GM23338 (cell line): ENCODE measurements around the gene OR2V2. TPM values are rescaled to one million over a fixed set of nuclear protein-coding genes. Genes with fewer than 3 reads are reported as not detected.

Source experiments
- ATAC-seq: fragments of 200-7000 bp; cut with Tn5 transposase; 3 replicates; pipeline ENCODE4 v1.9.1; 2020
- DNase-seq: peaks from one replicate; pipeline ENCODE4 v3.0.0-alpha.2; 2015; ENCODE audit warnings: low spot score
- H2AFZ ChIP-seq: fragments of 200-600 bp; sonication (generic); 2 replicates; pipeline ENCODE4 v1.8.0; 2016; ENCODE audit warnings: antibody characterized with exemption, mild to moderate bottlenecking, moderate library complexity
- H3F3A ChIP-seq: fragments of 200-600 bp; sonication (generic); replicated peaks from 2 replicates; pipeline ENCODE4 v1.8.0; 2017; ENCODE audit warnings: antibody characterized with exemption, mixed run types, low read depth
- H3K27ac ChIP-seq: fragments of 200-600 bp; sonication (generic); 2 replicates; pipeline ENCODE4 v1.6.1; 2016; ENCODE audit warnings: low read depth
- H3K27me3 ChIP-seq: fragments of 200-600 bp; sonication (generic); 2 replicates; pipeline ENCODE4 v1.8.0; 2016; ENCODE audit warnings: mild to moderate bottlenecking, mixed run types, moderate library complexity; ENCODE audit not compliant: insufficient read depth
- H3K36me3 ChIP-seq: fragments of 200-600 bp; sonication (generic); 2 replicates; pipeline ENCODE4 v1.8.0; 2016; ENCODE audit warnings: mild to moderate bottlenecking; ENCODE audit not compliant: insufficient read depth
- H3K4me1 ChIP-seq: fragments of 200-600 bp; sonication (generic); 2 replicates; pipeline ENCODE4 v1.8.0; 2016; ENCODE audit warnings: mild to moderate bottlenecking, moderate library complexity; ENCODE audit not compliant: insufficient read depth
- H3K4me2 ChIP-seq: fragments of 200-600 bp; sonication (generic); 2 replicates; pipeline ENCODE4 v1.7.1; 2017; ENCODE audit warnings: mixed run types
- H3K4me3 ChIP-seq: fragments of 200-600 bp; sonication (generic); 2 replicates; pipeline ENCODE4 v1.6.1; 2016; ENCODE audit warnings: mixed run types
- H3K79me2 ChIP-seq: fragments of 200-600 bp; sonication (generic); replicated peaks from 2 replicates; pipeline ENCODE4 v1.8.0; 2017; ENCODE audit warnings: mild to moderate bottlenecking; ENCODE audit not compliant: insufficient read depth
- H3K9me2 ChIP-seq: fragments of 200-600 bp; sonication (generic); 2 replicates; pipeline ENCODE4 v1.8.0; 2017; ENCODE audit not compliant: insufficient read depth
- H4K20me1 ChIP-seq: fragments of 200-600 bp; sonication (generic); replicated peaks from 2 replicates; pipeline ENCODE4 v1.8.0; 2017; ENCODE audit warnings: mild to moderate bottlenecking; ENCODE audit not compliant: insufficient read depth
- H3K27ac Mint-ChIP-seq: 2 replicates; pipeline ENCODE4 v1.8.0; 2020; ENCODE audit warnings: inconsistent platforms, mild to moderate bottlenecking, moderate library complexity, mixed read lengths
- H3K27me3 Mint-ChIP-seq: 3 replicates; pipeline ENCODE4 v1.8.0; 2022; ENCODE audit warnings: low read depth, mild to moderate bottlenecking, moderate library complexity, mixed read lengths, inconsistent platforms; ENCODE audit not compliant: insufficient read depth, poor library complexity
- H3K36me3 Mint-ChIP-seq: 3 replicates; pipeline ENCODE4 v1.8.0; 2021; ENCODE audit warnings: low read depth, mild to moderate bottlenecking, inconsistent platforms, moderate library complexity, mixed read lengths
- H3K4me1 Mint-ChIP-seq: 3 replicates; pipeline ENCODE4 v1.8.0; 2020; ENCODE audit warnings: mild to moderate bottlenecking, inconsistent platforms, mixed read lengths
- H3K4me3 Mint-ChIP-seq: 3 replicates; pipeline ENCODE4 v1.8.0; 2021; ENCODE audit warnings: moderate library complexity, mild to moderate bottlenecking, inconsistent platforms, mixed read lengths
- H3K9me3 Mint-ChIP-seq: 3 replicates; pipeline ENCODE4 v1.8.0; 2020; ENCODE audit warnings: moderate library complexity, mild to moderate bottlenecking, inconsistent platforms, mixed read lengths
- CTCF ChIP-seq, 2 experiments: fragments of 200-600 bp in 1 of 2; sonication (generic) in 1 of 2; conservative IDR thresholded peaks; 2 replicates each; pipeline versions ENCODE4 v1.5.1 to v1.6.1; 2016 to 2017; ENCODE audit warnings: antibody characterized with exemption in 2 of 2, low read depth in 2 of 2, mild to moderate bottlenecking in 2 of 2, moderate library complexity in 1 of 2
- EZH2 ChIP-seq: fragments of 200-600 bp; sonication (generic); IDR thresholded peaks from one replicate; pipeline ENCODE4 v1.8.0; 2017; ENCODE audit warnings: antibody characterized with exemption, mild to moderate bottlenecking, low read depth; ENCODE audit not compliant: unreplicated experiment
- EZH2phosphoT487 ChIP-seq: fragments of 200-600 bp; sonication (generic); IDR thresholded peaks from one replicate; pipeline ENCODE4 v1.8.1; 2018; ENCODE audit warnings: antibody characterized with exemption; ENCODE audit not compliant: unreplicated experiment
- JUNB ChIP-seq: IDR thresholded peaks from one replicate; pipeline ENCODE4 v1.6.1; 2016; ENCODE audit warnings: antibody characterized with exemption; ENCODE audit not compliant: unreplicated experiment
- NANOG ChIP-seq: IDR thresholded peaks from 2 replicates; pipeline ENCODE4 v1.6.1; 2016; ENCODE audit warnings: antibody characterized with exemption, borderline replicate concordance
- POLR2AphosphoS5 ChIP-seq: IDR thresholded peaks from 2 replicates; pipeline ENCODE4 v1.6.1; 2016; ENCODE audit warnings: antibody characterized with exemption, low read depth
- STAT1 ChIP-seq: IDR thresholded peaks from one replicate; pipeline ENCODE4 v1.6.1; 2016; ENCODE audit warnings: antibody characterized with exemption; ENCODE audit not compliant: unreplicated experiment
- ZNF331 ChIP-seq: fragments of 250-450 bp; sonication (Bioruptor Pico); IDR thresholded peaks from 2 replicates; pipeline ENCODE4 v1.5.0; 2020; ENCODE audit warnings: low read depth, mild to moderate bottlenecking, moderate library complexity
- polyA plus RNA-seq: library from polyadenylated mRNA; unstranded; fragments of >200 nt; fragmentation: Nextera tagmentation; extraction: Ambion mirVana; gene quantifications from 2 replicates; pipeline ENCODE4 v1.2.1, GENCODE V29; 2016
- total RNA-seq: library from RNA; depleted of rRNA; stranded (reverse); fragments of >200 nt; shearing (Covaris generic); gene quantifications from 2 replicates; pipeline ENCODE4 v1.2.3, GENCODE V29; 2014
- TF ChIP-seq, protein P1 (sequence below): fragments of 250-450 bp; sonication (Bioruptor Pico); IDR thresholded peaks from 2 replicates; pipeline ENCODE4 v1.5.0; 2020; ENCODE audit warnings: mild to moderate bottlenecking, moderate library complexity

OR2V2 gene
- total and polyA plus RNA-seq, 2 experiments from 2014 or later = not detected

GRCh38 chr5:181190711-181191525 lies 43.5 kb downstream of the OR2V2 start:
- peak overlapping the region; percentile 89 for H3K4me3 Mint-ChIP-seq
- Histone ChIP-seq H3K27ac (no peak overlapping the region), H3K4me2 (peak overlapping the region; percentile 80), H3K4me1 (no peaks in the 10 kb centered on the region; the same call in 1 of the 2 replicates), H3F3A (peaks cover 3% of the 10 kb centered on the region), H3K4me3 (peak overlapping the region; percentile 80), H3K27me3 (peaks cover 52% of the 10 kb centered on the region), H2AFZ (peak overlapping the region; percentile 98), H3K36me3 (no peaks in the 10 kb centered on the region), H4K20me1 (no peaks in the 10 kb centered on the region; the same call in 1 of the 2 replicates), H3K79me2 (no peaks in the 10 kb centered on the region), H3K9me2 (no peaks in the 10 kb centered on the region)
- TF ChIP-seq EZH2 (peak; percentile 80), ZNF331 (CRISPR knock-in tag) (no peak), STAT1 (no peak), NANOG (no peak), CTCF (conservative IDR thresholded peaks at IDR 0.05; ENCODE audit: low read depth in 2 of 2) (peak; percentile 10 to 37; a peak in 2 of 4 replicates), EZH2phosphoT487 (peak; percentile 66), POLR2AphosphoS5 (no peak), JUNB (no peak)
- TF ChIP-seq, protein P1, sequence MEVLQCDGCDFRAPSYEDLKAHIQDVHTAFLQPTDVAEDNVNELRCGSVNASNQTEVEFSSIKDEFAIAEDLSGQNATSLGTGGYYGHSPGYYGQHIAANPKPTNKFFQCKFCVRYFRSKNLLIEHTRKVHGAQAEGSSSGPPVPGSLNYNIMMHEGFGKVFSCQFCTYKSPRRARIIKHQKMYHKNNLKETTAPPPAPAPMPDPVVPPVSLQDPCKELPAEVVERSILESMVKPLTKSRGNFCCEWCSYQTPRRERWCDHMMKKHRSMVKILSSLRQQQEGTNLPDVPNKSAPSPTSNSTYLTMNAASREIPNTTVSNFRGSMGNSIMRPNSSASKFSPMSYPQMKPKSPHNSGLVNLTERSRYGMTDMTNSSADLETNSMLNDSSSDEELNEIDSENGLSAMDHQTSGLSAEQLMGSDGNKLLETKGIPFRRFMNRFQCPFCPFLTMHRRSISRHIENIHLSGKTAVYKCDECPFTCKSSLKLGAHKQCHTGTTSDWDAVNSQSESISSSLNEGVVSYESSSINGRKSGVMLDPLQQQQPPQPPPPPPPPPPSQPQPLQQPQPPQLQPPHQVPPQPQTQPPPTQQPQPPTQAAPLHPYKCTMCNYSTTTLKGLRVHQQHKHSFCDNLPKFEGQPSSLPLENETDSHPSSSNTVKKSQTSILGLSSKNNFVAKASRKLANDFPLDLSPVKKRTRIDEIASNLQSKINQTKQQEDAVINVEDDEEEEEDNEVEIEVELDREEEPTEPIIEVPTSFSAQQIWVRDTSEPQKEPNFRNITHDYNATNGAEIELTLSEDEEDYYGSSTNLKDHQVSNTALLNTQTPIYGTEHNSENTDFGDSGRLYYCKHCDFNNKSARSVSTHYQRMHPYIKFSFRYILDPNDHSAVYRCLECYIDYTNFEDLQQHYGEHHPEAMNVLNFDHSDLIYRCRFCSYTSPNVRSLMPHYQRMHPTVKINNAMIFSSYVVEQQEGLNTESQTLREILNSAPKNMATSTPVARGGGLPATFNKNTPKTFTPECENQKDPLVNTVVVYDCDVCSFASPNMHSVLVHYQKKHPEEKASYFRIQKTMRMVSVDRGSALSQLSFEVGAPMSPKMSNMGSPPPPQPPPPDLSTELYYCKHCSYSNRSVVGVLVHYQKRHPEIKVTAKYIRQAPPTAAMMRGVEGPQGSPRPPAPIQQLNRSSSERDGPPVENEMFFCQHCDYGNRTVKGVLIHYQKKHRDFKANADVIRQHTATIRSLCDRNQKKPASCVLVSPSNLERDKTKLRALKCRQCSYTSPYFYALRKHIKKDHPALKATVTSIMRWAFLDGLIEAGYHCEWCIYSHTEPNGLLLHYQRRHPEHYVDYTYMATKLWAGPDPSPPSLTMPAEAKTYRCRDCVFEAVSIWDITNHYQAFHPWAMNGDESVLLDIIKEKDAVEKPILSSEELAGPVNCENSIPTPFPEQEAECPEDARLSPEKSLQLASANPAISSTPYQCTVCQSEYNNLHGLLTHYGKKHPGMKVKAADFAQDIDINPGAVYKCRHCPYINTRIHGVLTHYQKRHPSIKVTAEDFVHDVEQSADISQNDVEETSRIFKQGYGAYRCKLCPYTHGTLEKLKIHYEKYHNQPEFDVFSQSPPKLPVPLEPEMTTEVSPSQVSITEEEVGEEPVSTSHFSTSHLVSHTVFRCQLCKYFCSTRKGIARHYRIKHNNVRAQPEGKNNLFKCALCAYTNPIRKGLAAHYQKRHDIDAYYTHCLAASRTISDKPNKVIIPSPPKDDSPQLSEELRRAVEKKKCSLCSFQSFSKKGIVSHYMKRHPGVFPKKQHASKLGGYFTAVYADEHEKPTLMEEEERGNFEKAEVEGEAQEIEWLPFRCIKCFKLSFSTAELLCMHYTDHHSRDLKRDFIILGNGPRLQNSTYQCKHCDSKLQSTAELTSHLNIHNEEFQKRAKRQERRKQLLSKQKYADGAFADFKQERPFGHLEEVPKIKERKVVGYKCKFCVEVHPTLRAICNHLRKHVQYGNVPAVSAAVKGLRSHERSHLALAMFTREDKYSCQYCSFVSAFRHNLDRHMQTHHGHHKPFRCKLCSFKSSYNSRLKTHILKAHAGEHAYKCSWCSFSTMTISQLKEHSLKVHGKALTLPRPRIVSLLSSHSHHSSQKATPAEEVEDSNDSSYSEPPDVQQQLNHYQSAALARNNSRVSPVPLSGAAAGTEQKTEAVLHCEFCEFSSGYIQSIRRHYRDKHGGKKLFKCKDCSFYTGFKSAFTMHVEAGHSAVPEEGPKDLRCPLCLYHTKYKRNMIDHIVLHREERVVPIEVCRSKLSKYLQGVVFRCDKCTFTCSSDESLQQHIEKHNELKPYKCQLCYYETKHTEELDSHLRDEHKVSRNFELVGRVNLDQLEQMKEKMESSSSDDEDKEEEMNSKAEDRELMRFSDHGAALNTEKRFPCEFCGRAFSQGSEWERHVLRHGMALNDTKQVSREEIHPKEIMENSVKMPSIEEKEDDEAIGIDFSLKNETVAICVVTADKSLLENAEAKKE (CRISPR knock-in tag) = no peak
- H3K27me3 Mint-ChIP-seq = peaks cover 59% of the 10 kb centered on the region
- no peak overlapping the region for H3K27ac Mint-ChIP-seq
- peak; percentile 2 for ATAC-seq
- peaks cover 15% of the 10 kb centered on the region; the same call in 1 of the 3 replicates for H3K36me3 Mint-ChIP-seq
- DNase-seq = peak; percentile 59
- peaks cover 22% of the 10 kb centered on the region for H3K9me3 Mint-ChIP-seq
- peaks cover 6% of the 10 kb centered on the region for H3K4me1 Mint-ChIP-seq
